HG03378 (cell line): Measurements from ENCODE around the gene TYW1.
A peak's percentile ranks its signal among the peaks of the same experiment; 100 is the strongest.
"Not testable (repeated sequence)": the region's sequence is repeated elsewhere in the genome, so short reads cannot be mapped to it uniquely, and the experiment has no call there.

Source experiments
- ATAC-seq: cut with Tn5 transposase; IDR thresholded peaks from one replicate; pipeline ENCODE4 v1.9.1; 2021; ENCODE audit warnings: mild to moderate bottlenecking, moderate library complexity; ENCODE audit not compliant: unreplicated experiment

The TYW1 gene, protein sequence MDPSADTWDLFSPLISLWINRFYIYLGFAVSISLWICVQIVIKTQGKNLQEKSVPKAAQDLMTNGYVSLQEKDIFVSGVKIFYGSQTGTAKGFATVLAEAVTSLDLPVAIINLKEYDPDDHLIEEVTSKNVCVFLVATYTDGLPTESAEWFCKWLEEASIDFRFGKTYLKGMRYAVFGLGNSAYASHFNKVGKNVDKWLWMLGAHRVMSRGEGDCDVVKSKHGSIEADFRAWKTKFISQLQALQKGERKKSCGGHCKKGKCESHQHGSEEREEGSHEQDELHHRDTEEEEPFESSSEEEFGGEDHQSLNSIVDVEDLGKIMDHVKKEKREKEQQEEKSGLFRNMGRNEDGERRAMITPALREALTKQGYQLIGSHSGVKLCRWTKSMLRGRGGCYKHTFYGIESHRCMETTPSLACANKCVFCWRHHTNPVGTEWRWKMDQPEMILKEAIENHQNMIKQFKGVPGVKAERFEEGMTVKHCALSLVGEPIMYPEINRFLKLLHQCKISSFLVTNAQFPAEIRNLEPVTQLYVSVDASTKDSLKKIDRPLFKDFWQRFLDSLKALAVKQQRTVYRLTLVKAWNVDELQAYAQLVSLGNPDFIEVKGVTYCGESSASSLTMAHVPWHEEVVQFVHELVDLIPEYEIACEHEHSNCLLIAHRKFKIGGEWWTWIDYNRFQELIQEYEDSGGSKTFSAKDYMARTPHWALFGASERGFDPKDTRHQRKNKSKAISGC

DNA sequence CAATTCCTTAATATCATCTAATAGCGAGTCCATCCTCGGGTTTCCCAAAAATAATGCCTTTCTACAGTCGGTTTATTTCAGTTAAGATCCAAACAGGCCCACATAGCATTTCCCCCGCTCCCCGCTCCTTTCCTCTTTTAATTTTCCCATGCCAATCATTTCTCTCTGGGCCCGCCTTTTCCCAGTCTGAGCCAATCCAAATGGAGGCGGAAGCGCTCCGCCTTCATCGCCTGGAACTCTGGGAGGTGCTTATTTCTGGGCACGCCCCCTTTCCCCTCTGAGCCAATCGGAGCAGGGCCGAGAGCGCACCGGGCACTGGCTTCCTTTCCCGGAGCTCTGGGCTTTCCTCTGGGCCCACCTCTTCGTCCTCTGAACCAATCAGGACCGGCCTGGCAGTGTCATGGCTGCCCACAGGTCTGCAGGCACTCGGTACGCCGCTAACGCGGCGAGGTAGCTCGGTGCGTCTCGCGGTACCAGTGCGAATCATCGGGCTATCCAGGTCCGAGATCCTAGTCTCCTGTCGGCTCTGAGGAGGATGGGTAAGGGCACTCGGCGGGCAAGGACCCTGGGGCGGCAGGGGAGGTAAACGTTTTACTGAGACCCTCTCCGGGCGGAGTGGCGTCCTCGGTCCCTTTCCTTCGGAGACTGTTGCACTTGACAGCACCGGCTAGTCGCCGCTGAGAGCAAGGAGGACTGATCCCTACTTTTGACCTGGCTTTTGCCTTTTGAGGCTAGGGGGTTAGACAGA lies at the start of gene TYW1:
Gene TYW1 (plus strand): TSS at position 390 of the 748 bp plus-strand sequence. CDS start 146 bp downstream, at position 536.
- ATAC-seq: peak; percentile 84

DNA sequence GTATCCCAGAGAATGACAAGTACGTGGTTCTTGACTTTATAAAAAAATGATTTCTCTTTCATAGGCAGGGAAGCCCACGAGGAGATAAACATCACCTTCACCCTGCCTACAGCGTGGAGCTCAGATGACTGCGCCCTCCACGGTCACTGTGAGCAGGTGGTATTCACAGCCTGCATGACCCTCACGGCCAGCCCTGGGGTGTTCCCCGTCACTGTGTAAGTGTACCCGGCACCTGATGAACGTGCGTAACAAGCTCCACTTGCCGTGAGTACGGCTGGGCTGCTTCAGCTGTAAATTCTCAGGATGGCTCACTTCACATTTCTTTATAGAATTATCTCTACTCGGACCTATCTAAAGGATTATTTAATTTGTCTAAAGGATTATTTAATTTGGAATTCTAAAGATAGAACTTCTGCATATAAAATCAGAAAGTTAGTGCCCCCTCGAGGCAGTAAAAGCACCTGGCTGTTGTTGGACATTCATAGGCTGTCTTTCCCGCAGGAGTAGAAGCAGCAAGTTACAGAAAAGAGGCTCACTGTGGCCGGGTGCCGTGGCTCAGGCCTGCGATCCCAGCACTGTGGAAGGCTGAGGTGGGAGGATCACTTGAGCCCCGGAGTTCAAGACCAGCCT lies 48.0 kb upstream of the TYW1 start:
- no peak for ATAC-seq

DNA sequence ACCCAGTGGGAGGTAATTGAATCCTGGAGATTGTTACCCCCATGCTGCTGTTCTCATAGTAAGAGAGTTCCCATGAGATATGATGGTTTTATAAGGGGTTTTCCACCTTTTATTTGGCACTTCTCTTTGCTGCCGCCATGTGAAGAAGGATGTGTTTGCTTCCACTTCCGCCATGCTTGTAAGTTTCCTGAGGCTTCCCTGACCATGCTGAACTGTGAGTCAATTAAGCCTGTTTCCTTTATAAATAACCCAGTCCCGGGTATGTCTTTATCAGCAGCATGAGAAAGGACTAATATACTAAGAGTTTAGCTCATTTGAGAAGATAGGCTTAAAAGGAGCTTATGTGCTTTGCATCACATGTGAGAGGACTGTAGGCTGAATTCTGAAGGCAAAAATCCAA lies 46.3 kb upstream of the TYW1 start:
- no peak for ATAC-seq

GRCh38 chr7:66950763-66951162 lies 45.9 kb upstream of the TYW1 start:
- ATAC-seq: no peak

DNA sequence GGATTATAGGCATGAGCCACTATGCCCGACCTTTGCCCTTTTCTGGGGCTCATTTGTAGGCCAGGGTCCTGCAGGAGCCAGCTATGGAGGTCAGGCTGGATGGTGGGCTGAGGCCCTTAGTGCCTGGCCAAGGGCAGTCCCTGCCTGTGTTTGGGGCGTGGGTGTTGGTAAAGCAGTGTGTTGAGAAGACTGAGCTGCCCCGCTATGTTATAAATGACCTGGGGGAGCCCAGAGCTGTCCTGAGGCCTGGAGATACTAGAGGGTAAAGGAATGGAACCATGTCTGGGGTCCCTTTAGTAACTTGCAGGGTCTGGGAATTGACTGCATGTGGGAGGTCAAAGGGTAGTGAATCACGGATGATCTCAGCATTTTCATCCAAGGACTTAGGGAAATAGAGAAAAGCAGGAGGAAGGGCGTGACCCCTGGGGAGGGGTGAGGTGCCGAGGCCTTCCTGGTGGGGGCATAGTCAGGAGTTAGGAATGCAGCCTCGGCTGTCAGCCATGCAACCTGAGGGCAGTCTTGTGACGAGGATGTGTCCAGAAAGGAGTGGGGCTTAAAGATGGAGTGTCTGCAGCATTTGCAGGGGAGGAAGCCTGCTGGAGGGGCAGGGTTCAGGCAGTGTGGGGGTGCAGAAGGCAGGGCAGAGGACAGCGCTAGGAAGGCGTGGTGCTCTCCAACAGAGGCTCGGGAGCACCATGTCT lies 44.1 kb upstream of the TYW1 start:
- no peak for ATAC-seq

DNA sequence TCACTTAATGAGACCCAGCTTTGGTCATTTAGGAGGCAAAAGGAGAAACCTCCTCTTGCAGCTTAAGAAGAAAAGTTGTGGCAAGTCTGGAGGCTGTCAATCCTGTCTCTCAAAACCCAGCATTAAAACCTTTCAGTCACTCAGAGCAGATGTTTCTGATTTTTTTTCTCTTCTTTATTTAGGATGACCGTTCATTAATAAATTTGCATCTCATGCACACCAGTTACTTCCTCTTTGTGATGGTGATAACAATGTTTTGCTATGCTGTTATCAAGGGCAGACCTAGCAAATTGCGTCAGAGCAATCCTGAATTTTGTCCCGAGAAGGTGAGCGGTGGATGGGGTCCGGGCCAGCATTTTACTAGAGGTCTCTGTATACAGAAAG lies 43.6 kb upstream of the TYW1 start:
- ATAC-seq: no peak

DNA sequence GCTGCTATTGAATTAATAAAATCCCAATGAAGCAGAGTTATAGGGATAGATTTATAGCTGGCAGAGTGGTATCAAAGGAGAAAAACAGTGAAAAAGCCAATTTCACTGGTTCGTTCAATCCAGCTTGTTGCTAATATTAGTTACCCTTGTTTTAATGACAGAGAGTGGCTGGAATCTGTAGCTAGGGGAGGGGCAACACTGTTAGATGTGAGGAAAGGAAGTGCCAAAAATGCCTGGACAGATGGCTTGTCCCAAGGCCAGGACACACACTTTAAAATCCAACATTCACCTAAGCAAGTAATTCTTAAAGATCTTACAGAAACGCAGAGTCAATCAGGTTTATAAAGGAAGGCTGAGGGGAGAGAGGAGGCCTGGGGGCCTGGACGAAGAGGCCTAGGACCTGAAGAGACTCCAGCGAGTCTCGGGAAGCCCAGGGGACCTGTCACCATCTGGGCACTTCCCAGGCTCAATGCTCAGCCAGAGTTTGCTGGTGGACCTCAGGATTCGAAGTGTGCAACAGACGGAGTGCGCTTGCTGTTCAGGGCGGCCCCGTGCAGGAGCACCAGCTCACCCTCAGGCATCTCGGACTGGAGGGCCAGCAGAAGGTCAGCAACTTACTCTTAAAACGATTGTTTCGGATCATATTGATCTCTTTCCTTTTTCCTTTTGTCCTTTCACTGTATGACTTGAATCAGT lies 38.9 kb upstream of the TYW1 start:
- no peak for ATAC-seq

DNA sequence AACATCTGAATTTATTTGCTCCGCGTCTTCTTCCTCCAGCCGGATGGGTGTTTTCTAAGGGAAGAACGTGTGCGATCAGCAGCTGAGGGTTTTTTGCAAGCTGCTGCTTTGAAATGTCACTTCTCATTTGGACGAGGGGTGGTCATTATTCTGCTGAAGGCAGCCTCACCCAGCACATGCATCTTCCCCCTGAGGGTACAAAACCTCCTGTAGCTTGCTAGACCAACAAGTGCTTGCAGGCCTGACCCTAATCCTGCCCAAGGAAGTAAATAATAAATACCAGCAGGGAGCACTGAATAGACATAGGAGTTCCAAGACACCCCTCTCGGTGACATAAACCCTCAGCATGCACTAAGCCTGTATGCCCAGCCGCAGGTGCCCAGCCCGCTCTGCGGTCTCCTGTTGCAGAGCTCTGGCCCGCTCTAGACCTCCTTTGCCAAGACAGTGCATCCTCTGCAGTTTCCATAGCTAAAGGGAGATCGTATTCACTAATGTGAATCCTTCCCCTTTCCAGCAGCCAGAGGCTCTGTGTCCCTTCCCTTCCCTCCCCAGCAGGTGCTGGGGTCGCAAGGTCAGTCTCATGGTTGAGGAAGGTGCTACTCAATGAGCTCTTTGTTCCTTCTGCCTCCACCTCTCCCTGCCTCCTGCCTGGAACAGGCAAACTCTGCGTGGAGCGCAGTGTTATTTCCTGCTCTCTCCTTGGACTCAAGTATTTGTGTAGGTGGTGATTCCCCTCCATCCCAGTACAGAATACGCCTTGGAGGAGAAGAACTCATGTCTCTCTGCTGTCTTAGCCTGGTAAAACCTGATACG lies 37.9 kb upstream of the TYW1 start:
- no peak for ATAC-seq

GRCh38 chr7:66960192-66960591 lies 36.4 kb upstream of the TYW1 start:
- no peak for ATAC-seq

- no peak for ATAC-seq
Observed at GRCh38 chr7:66961096-66961495, 35.5 kb upstream of the TYW1 start.

DNA sequence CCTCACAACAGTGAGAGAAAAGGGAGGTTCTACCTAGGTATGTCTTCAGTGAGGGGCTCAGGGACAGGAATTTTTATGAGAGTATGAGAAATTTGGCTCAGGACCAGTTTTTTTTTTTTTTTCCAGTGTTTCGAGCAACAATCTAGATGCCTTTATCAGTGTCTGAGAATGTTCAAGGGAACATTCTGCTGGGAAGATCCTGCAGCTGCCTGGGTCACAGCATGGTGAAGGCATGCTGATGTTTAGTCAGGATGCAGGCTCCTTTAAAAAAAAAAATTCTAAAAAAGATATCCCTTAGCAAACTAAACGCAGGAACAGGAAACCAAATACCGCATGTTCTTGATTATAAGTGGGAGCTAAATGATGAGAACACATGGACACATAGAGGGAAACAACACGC lies 32.2 kb upstream of the TYW1 start:
- no peak for ATAC-seq

GRCh38 chr7:66967029-66967428 lies 29.6 kb upstream of the TYW1 start:
- ATAC-seq: no peak

DNA sequence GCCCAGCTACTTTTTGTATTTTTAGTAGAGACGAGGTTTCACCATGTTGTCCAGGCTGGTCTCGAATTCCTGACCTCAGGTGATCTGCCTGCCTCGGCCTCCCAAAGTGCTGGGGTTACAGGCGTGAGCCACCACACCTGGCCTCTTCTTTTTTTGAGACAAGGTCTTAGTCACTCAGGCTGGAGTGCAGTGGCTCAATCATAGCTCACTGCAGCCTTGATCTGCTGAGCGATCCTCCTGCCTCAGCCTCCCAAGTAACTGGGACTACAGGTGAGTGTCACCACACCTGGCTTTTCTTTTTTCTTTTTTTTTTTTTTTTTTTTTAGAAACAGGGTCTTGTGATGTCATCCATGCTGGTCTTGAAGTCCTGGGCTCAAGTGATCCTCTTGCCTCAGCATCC lies 27.6 kb upstream of the TYW1 start:
- not testable (repeated sequence) for ATAC-seq

DNA sequence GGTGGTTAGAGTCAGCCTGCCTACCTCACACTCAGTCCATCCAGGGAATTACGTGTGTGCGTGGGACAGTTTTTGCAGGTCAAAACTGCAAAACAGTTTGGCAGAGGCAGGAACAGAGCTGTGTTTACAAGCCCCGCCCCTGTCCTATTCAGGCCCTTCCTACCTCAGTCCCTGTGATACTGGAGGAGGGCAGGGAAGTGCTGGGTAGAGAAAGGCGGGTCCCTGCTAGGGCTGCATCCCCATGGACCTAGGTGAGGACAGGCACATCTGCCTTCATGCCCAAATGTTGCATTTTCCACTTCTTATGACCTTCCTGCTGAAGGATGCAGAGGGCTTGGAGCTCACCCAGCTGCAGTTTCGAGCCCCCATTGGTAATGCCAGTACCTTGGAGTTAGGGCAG lies 26.3 kb upstream of the TYW1 start:
- ATAC-seq: no peak

DNA sequence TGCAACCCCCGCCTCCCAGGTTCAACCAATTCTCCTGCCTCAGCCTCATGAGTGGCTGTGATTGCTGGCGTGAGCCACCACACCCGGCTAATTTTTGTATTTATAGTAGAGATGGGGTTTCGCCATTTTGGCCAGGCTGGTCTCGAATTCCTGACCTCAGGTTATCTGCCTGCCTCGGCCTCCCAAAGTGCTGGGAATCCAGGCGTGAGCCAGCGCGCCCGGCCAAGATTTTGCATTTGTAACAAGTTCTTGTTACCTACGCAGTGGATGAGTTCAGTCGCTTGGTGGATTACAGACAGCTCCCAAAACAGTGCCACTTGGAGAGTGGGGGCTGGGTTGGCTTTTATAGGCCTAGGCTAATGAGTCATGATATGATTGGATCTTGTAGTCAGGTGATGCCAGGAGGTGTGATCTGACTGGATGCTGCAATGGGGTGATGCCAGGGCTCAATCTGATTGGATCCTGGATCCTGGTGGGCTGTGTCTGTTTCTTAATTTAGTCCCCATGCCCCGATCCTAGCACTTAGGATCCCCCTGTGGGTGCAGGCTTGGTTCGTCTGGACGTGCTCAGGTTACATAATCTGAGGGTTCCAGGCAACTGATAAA lies 21.5 kb upstream of the TYW1 start:
- no peak for ATAC-seq

DNA sequence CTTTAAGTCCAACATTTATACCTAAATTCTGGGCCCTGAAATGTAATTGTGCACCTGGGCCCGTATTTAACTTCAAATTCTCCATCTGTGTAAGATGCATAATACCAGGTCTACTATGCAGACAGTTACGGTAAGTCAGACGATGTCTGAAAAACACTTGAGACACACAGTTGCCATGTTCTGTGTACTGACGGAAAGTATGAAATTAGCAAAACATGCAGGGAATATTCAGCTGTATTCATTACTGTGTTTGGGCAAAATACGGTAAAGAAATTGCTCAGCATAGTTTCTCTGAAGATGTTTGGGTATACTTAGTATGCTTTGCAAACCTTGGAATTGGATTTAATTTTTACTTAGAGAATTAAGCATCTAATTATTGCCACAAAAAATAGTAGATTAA lies 18.3 kb upstream of the TYW1 start:
- not testable (repeated sequence) for ATAC-seq

DNA sequence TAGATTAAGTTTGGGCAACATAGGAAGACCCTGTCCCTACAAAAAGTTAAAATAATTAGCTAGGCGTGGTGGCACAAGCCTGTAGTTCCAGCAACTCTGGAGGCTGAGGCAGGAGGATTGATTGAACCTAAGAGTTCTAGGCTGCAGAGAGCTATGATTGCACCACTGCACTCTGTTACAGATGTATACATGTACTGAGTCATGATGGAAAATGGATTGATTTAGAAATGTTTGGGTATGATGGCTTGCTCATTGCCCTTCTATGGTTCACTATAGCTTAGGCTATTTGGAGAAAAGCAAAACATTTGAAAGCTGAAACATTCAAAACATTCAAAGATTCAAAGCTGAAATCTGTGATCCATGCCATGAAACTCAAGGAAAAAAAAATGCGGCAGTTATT lies 17.6 kb upstream of the TYW1 start:
- ATAC-seq: not testable (repeated sequence)

DNA sequence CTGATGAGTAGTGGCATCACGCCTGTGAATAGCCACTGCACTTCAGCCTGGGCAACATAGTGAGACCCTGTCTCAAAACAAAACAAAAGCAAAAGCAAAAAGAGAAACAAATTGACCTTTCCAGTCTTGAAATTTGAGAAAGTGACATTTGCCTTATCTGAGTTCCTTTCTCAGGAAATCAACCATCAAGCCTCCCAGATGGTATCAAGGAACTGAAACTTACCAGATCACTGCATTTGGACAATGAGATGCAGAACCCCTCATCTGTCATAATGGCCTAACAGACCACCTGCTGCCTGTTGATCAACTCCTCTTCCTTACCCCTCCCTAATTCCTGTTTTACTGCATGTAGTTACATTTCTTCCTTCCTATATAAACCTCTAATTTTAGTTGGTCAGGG lies 16.3 kb upstream of the TYW1 start:
- not testable (repeated sequence) for ATAC-seq

GRCh38 chr7:66989552-66989951 lies 7.1 kb upstream of the TYW1 start:
- ATAC-seq: not testable (repeated sequence)
